ENCODE data around the gene SFXN5.

The SFXN5 gene

DNA sequence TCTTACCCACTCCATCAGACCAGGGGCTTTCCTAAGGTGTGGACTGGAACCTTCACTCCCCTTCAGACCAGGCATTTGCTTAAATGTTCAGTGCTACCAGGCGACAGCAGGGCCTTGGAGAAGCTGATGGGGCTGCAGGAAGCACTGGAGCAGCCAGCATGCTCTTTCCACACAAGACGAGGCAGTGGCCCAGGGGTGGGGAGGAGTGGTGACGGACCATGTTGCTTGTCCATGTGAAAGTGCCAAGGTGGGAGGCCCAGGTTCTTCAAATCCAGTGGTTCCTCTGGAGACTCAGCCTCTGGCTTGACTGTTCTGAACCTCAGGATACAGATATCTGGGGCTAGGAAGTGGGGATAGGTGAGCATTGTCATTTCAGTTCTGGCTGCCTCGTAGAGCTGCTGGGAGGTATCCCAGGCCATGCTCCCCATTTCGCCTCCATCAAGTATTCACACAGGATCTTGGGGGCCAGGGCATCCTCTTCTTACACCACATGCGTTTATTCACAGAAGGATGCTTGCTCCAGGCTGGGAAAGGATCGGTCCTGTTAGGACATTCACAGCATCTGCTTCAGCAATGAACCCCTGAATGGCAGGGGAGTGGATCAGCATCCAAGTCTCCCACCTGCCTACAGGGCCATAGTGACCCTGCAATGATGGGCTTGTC is 62.2 kb downstream of the SFXN5 start:
- DNase-seq, result no peak

DNA sequence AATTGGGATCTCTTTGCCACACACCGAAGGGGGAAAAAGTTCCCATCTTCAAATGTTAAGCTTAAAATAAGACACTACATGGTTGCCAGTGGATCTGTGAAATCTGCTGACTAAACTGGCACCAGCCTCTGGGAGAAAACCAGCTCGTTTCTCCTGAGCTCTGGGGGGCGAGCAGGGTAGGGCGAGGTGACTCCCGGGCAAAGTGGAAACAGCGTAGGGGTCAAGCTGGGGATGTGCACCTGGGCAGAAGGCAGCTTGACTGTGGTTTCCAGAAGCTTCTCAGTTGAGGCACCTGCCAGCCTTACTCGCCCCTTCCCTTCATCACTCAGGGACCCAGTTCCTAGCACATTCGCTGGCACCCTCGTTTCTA is 62.8 kb downstream of the SFXN5 start:
- DNase-seq, result no peak

DNA sequence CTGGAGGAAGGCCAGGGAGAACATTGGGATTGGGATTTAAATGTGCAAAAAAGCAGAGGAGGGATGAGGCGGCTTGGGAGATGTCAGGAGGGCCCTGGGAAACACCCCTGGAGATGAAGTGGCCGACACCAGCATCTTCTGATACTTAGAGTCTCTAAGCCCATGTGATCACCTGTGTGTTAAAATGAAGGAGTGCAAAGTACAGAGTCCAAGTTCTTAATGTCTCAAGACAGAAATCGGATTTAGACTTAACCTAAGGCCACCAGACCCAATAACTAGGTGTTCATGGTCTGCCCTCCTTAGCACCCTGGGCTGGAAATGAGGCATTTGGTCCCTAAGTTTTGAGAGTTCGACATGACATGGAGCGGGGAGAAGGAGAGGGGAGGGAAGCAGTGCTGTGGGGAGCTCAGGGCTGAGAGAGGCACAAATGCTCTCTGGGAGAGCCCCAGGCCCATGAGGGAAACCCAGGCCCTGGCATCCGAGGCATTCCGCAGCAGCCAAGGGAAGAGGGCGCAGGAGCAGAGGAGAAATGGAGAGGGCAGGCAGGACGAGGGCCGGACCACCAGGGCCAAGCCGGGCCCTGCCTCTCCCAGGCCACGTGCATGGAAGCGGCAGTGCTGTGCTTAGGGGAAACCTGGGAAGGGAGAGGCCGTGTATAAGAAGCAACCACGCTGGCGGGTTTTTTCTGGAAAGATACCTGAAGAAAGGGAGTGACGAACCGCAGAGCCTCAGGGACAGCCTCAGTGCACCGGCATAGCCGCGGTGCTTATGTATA is 63.3 kb downstream of the SFXN5 start:
- no peak for DNase-seq

DNA sequence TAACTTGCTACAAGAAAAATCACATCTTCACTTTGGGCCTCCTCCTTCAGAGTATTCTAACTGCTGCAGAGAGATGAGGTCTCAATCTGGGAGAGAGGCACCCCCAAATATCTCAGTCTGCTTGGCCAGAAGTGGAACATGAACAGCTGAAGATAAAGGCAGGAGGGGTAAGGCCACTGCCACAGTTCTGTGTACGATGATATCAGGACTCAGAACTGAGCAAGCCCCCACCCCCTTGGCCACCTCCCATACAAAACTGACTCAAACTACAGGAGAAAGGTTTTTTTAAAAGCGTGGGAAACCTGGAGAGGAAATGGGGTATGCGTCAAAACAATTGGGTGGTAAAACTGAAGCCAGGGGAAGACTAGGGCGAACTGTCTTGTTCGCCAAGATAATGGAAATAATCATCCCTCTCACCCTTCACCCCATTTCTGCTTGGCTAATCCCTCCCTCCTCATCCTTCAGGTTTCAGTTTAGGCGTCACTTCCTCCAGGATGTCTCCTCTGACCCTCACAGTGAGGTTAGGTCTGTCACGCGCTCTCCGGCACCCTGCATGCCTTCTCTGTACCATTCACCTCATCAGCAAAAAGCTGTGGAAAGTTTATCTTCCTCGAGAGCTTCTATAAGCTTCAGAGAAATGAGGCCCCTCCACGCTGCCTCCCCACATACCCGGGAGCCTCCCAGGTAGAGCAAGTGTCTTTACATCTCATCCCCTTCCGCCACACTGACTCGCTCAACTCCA is 64.4 kb downstream of the SFXN5 start:
- DNase-seq, result no peak

DNA sequence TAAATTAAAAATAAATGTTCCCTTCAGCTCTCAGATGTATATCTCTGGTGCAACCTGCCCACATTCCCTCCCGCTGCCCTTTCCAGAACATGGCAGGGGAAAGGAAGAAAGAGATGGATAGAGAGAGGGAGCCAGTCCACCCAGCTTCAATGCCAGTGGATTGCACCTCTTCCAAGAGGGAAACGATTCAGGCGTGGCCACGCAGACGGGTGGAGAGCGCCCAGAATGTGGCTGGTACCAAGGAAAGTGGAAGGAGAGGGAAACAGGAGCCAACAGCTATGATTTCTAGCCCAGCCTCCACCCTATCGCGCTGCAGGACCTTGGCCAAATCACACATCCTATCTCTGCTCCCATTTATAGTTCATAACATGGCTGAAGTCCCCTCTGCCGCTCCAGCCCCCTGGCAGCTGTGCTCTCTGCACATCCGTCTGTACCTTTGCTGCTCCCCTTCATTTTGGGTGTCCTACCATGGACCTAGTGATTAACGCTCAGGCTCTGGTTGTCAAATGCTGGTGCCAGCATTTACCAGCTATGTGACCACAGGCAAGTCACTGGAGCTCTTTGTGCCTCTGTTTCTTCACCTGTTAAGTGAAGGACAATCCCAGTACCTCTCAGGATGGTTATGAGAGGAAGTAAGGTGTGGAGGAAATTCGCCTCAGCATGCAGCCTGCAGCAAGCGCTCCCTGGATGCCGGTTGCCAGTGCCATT is 66.5 kb downstream of the SFXN5 start:
- no peak for DNase-seq

DNA sequence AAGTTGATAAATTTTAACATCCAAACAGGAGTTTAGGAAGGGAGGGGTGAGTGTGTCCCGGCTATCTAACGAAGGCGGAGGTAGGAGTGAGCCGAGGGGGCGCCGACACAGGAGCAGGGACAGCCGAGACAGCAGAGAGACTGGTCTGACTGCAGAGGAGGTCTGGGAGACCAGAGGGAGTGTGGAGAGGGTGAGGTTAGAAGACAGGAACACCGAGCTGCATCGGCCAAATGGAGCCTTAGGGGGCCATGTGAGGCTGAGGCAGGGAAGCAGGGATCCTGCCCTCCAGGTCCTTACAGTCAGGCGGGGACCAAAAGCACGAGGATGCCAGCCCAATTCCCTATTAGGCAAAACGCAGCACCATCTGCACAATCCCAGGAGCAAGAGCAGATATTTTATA is 67.0 kb downstream of the SFXN5 start:
- no peak for DNase-seq

DNA sequence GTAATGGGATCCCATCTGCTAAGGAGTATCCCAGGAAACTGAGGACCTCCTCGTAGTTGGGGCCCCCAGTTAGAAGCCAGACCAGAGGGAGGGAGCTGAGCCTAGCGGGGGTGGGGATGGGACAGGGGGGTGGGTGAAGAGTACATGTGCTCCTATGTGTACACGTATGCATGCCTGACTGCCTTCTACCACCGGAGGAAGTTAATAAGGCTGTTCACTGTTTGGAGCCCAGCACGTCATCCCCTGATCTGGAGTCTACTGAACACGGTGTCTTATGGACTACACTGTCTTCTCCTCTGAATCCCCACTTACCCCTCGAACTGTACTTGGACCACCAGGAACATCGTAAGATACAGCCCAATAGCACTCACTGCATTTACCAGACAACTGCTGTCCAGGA is 68.5 kb downstream of the SFXN5 start:
- DNase-seq, result no peak

DNA sequence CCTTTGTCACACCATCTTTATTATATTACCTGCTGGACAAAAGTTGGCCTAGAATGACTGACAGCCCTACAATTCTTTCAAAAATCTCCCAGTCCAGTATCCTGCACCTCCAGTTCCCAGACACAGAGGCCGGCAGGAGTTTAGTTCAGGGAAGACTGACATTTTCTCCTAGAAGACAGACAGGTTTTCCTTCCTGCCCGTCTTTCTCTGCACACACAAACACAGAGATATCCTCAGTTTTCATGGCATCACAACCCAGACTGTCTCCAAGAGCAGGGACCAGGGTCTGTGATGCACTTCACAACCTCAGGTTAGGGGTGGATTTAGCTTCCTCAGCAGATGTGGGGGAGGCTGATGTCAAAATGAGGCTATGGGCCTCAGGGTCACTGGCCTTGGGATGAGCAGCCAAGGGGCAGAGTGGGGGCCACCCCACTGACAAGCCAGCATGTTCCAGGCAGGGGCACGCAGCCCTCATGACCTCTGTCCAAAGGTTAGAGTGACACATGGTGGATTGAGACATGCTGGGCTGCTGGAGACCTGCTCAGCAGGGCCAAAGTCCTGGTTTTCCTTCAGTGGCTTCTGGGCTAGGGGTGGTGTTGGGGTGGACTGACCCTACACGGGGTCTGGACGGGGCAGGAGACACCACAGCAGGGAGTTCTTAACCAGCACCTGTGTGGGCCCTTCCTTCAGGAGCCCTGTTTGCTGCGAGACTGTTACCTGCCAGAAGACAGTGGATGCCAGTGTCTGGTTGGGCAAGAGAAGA is 70.5 kb downstream of the SFXN5 start:
- DNase-seq, result no peak

DNA sequence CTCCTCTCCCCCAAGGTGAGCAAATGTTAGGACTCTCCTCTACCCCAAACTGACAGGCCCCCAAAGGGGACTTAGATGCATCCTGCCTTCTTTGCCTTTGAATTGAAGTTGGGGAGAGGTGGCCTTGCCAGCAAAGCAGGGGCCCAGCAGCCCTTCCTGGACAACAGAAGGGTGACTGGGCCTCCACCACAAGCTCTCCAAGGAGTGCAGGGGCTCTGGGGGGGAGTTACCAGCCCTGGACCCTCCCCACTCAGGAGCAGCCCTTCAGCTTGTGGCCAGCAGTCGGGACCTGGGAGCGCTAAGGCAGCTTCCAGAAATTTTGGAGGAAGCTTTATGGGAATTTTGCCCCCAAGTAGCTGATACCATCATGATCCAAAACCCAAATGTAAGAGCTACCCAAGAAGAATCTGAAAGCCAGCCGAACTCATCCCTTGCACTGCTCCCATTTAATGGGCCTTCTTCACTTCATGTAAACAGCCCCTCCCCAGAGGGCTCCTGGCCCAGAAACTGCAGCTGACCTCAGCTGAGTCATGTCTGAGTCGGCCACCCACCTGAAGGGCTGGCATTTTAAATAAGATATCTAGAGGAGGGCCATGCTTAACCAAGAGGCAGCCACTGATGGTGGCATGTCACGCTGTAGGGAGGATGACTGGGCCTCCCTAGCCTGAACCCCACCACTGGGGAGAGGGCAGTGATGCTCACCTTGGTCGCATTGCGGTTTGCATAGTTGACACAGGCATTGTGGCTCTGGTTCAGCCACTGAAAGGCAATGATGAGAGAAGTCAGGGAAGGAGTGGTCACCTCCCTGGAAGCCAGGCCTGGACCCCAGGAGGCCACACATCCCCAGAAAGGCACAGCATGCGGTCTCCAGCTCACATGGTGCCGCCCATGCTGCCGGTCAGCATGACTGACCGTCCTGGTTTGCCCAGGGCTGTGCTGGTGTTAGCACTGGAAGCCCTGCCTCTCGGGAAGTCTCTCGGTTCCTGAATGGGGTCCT is 71.5 kb downstream of the SFXN5 start:
- DNase-seq, result no peak

DNA sequence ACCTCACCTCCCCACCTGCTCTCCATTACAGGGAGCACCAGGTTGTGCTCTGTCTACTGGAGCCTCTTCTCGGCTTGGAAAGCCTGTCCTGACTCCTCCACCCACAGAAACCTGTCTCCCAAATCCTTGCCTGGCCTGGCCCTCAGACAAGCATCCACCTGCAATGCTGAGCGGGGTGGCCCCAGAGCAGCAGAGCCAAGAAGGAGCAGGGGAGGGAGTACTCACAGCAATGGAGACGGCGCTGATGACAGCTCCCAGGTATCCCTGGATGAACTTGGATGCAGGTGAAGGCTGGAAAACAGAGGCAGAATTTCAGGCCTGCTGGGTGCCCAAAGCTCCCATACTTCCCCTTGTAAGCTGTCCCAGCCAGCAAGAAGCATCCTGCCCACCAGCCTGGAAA is 72.8 kb downstream of the SFXN5 start:
- no peak for DNase-seq

DNA sequence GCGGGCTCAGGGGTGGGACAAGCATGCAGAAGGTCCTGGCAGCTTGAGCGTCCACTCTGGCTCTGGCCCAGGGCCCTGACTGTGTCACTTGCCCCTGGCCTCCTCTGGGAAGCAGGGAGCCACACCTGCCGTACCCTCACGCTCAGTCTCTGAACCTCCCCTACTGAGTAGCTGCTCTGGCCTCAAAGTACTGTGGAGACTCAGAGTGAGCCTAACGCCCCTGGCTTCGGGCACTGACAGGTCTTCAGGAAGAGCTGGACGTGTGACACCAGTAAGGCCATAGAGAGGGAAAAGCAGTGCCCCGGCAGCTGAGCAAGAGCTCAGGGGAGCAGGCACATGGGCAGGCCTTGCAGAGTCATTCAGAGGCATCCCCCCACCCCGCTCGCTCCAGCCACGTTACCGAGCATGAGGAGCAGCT is 73.3 kb downstream of the SFXN5 start:
- no peak for DNase-seq

DNA sequence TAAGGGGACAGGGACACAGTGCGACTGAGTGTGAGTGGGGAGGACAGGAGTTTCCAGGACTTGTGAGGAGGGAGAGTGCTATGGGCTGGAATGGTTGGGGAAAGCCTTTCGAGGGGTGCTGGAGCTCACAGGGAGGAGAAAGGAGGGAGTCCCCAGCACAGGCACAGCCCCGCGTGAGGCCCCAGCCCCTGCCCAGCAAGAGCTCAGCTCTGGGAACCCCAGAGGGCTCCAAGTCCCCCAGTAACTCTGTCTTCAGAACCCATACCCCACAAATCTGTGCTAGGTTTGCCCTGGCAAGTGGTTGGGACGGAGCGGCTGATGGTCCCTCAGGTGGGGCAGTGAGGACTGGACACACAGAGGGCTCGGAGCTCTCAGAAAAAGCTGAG is 75.4 kb downstream of the SFXN5 start:
- no peak for DNase-seq

DNA sequence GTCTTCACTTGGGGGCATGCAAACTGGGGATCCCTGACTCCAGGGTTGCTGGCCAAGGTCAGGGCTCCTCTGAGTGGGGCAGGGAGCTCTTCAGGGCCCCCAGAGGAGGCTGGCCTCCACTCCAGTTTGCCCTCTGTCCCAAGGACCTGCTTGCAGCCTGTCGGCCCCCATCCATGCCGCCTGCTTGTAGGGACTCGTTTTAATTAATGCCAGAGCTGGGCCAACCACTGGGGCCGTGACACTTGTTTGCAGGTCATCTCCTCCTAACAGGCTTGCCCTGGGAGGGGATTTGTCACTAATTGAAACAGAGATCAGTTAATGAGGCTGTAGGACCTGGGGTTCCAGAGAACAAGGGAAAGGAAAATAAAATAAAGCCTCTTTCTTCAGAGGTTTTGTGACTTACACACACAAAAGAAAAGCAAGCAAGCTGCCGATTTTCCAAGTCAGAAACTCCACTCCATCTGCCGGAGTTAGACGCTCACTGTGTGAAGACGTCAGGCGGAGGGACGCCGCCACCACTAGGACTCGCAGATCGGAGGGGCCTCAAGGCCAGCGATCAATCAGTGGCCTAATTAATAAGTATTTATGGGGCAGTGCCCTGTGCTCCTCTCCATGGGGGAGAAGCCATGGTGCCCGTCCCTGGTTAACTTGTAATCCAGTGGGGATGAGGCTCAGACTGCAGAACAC is 75.9 kb downstream of the SFXN5 start:
- DNase-seq, result no peak

DNA sequence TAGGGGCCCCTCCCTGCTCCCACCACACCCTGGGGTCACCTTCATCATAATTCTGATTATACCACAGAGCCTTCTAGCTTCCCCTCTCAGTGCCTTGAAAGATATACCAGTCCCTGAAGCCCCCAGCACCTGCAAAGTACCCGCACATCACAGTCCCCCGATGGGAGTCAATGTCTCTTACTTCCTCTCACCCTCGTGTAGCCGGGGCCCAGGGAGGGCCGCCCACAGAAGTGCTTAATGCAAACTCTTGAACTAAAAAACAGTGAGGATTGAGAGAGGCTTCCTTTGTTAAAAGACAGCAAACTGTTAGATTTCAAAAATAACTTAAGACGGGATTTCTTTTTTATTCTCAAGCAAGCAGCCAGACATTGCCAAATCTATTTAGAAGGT is 76.5 kb downstream of the SFXN5 start:
- DNase-seq, result no peak

DNA sequence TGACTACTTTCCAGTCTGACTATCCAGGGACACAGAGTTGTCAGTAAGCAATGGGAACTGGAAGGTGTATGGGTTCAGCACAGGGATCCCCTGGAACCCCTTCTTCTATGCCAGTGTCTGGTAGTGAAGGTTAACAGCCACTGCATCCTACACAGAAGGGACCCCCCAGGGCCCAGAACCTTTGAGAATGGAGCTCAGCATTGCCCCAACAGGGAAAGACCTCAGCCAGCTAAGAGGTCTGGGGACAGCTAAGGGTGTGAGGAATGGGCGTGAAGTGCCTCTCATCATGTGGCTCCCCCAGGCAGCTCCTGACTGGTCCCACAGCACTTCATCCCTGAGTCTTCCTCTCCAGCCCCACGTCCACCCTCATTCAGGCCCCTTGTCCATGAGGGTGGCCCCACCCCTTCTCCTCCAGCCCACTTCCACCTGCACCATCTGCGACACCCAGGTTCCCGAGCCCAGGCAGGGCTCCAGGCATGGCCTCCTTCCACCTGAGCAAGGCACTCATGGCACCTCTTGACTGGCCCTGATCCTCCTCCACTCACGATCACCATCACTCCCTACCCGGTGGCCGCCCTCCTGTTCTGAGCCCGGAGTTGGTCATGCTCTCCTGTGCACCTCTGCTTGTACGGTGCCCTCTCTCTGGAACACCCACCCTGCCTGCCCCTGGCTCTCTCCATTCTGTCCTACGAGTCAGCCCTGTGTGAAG is 77.1 kb downstream of the SFXN5 start:
- DNase-seq, result no peak

DNA sequence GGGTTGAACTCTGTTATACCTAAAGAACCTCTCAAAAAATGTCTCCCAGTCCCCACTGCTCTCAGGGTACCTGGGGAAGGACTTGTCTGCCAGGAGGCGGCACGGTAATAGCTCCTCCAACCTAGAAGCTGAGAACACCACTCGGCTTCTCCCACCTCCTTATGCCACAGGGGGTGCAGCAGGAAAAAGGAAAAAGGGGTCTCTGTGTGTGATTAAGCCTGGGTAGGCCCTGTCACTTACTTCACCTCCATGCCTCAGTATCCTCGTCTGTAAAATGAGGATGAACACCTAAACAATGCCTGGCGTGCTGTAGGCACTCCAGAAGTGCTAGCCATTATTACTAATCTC is 77.6 kb downstream of the SFXN5 start:
- DNase-seq, result no peak

DNA sequence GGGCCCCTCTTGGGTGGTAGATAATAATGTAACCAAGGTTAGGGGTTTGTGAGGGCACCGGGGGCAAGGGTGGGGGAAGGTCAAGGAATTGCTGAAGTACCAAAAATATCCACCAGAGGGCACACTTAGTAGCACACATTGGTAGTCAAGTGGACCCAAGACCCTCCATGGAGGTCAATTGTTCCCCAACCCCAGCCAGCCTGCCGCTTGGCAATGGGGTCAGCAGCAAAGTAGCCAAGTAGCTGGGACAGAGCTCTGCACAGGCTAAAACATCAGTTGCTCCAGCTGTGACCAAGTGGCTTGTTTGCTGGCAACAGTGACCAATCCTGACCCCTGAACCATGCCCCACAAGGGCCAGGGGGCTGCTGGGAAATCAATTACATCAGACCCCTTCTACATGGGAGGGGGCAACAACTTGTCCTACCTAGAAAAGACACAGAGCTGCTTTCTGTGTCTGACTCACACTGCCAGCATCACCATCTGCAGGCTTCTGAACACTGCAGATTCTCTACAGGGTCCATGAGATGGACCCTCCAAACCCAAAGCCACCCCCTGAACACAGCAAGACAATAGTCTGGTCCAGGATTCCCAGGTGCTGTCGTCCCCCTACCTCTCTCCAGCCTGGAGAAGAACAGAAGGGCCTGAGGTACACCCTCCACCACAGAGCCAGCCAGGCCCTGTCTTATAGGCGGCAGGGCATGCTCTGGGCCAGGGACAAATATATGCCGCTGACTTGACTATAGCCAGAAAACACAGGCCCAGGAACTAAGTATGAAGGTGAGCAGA is 78.2 kb downstream of the SFXN5 start:
- peak; percentile 4 for DNase-seq

DNA sequence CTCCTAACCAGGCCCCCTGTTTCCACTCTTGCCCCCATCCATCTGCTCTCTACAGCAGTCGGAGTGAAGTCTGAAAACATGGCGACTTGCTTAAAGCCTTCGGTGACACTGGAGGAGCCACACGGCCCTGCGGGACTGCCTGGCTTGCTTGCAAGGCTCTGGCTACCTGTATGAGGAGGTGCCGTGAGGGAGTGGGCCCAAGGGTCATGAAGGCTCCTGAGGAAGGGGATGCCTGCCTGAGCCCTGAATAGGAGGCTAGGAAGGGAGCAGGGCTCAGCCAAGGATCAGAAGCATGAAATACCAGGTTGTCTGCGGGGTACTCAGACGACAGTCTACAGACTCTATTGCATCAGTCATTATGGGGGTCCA is 78.8 kb downstream of the SFXN5 start:
- DNase-seq, result no peak

DNA sequence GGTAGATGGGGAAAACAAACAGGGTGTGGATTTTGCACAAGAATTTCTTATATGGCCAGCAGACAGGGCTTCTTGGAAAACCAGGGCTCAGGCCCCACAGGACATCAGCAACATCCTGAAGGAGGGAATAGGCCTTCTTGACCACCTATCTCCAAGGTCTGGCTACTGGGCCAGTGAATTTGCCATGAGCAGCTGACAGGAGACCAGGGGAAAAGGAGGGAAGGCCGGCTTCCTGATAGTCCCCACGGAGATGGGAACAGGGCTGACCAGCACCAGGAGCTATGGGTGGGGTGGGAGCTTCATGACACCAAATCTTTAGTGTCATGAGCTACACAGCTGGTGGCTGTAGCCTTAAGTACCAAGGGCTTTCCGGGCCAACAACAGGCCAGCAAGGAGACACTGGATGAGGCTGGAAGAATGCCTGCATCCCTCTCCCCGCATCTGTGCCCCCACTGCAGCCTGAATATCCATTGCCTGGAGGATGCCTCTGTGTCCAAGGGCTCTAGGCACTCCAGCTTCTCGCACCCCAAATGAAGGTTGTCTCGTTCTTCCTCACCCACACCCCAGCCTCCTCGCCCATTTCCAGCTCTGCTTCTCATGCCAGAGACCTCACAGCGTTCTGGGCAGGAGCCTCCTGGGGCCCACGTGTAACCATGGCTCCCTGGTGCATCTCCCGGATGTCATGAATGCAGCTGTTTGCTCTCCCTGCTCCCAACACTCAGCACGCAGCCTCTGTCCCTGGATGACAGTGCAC is 79.4 kb downstream of the SFXN5 start:
- no peak for DNase-seq
